HEK293 (cell line): Measurements from ENCODE around the gene ZNF462.
"Not testable (repeated sequence)": the region's sequence is repeated elsewhere in the genome, so short reads cannot be mapped to it uniquely, and the experiment has no call there.

Experiments
- CTCF ChIA-PET: fragments of 350-600 bp; formaldehyde crosslinking; extraction: SDS; loops from one replicate; lab custom pipeline; 2021; ENCODE audit warnings: antibody characterized with exemption; lab: Yijun Ruan, JAX
- POLR2A ChIA-PET: fragments of 300-600 bp; formaldehyde crosslinking; extraction: SDS; loops from one replicate; lab custom pipeline; 2020; ENCODE audit warnings: antibody characterized with exemption, inconsistent platforms; lab: Yijun Ruan, JAX
- H3K27ac ChIP-seq: fragments of 200-500 bp; sonication (Bioruptor generic); 2 replicates; pipeline ENCODE4 v1.5.1; 2014; ENCODE audit warnings: low read depth, low read length, control low read depth, inconsistent platforms; ENCODE audit errors: extremely low read depth
- H3K36me3 ChIP-seq, 2 experiments: fragments of 200-500 bp in 1 of 2; sonication (Bioruptor generic) in 1 of 2; 1 replicate in 1 of 2; 2 replicates in 1 of 2; pipeline ENCODE4 v1.5.1; 2014 to 2017; ENCODE audit warnings: inconsistent platforms in 2 of 2, low read length in 2 of 2; ENCODE audit not compliant: control insufficient read depth in 2 of 2, insufficient read depth in 1 of 2
- H3K4me1 ChIP-seq: fragments of 200-500 bp; sonication (Bioruptor generic); 2 replicates; pipeline ENCODE4 v1.5.1; 2014; ENCODE audit warnings: mild to moderate bottlenecking, low read length, inconsistent platforms; ENCODE audit not compliant: control insufficient read depth, insufficient read depth
- H3K4me3 ChIP-seq: 2 replicates; pipeline ENCODE4 v1.5.1; 2011; ENCODE audit warnings: low read depth, mild to moderate bottlenecking, control low read depth, low read length, moderate library complexity
- H3K9me3 ChIP-seq: fragments of 200-500 bp; sonication (Bioruptor generic); 2 replicates; pipeline ENCODE4 v1.5.1; 2014; ENCODE audit warnings: low read depth, low read length, inconsistent platforms; ENCODE audit not compliant: control insufficient read depth, insufficient read depth
- EGR2 ChIP-seq: fragments of 450-650 bp; formaldehyde crosslinking; IDR thresholded peaks from 2 replicates; pipeline ENCODE4 v1.5.1; 2016; ENCODE audit warnings: low read depth, missing biosample characterization, missing genetic modification characterization
- GLI2 ChIP-seq: fragments of 450-650 bp; formaldehyde crosslinking; IDR thresholded peaks from 2 replicates; pipeline ENCODE4; 2017; ENCODE audit warnings: missing biosample characterization, missing genetic modification characterization, low read depth, borderline replicate concordance
- GLI4 ChIP-seq: fragments of 450-650 bp; formaldehyde crosslinking; IDR thresholded peaks from 2 replicates; pipeline ENCODE4 v1.5.1; 2016; ENCODE audit warnings: missing biosample characterization, missing genetic modification characterization
- HOXC10 ChIP-seq: sonication (generic); formaldehyde crosslinking; IDR thresholded peaks from 2 replicates; pipeline ENCODE4 v1.8.1; 2023; ENCODE audit warnings: mild to moderate bottlenecking, missing genetic modification reagents
- REST ChIP-seq: fragments of 450-650 bp; formaldehyde crosslinking; IDR thresholded peaks from 2 replicates; pipeline ENCODE4 v1.5.1; 2016; ENCODE audit warnings: missing biosample characterization, missing genetic modification characterization
- SALL2 ChIP-seq: fragments of 450-650 bp; formaldehyde crosslinking; IDR thresholded peaks from 2 replicates; pipeline ENCODE4 v1.5.0; 2017; ENCODE audit warnings: missing biosample characterization, mild to moderate bottlenecking, missing genetic modification characterization, borderline replicate concordance
- ZBTB7A ChIP-seq: fragments of 450-650 bp; formaldehyde crosslinking; IDR thresholded peaks from 2 replicates; pipeline ENCODE4 v1.5.1; 2016; ENCODE audit warnings: low read depth, missing biosample characterization, missing genetic modification characterization
- ZNF140 ChIP-seq: fragments of 450-650 bp; formaldehyde crosslinking; IDR thresholded peaks from 2 replicates; pipeline ENCODE4 v1.5.1; 2016; ENCODE audit warnings: missing biosample characterization, missing genetic modification characterization
- ZNF146 ChIP-seq: fragments of 450-650 bp; formaldehyde crosslinking; IDR thresholded peaks from 2 replicates; pipeline ENCODE4 v1.5.1; 2016; ENCODE audit warnings: missing biosample characterization, missing genetic modification characterization
- ZNF169 ChIP-seq: fragments of 450-650 bp; formaldehyde crosslinking; IDR thresholded peaks from 2 replicates; pipeline ENCODE4 v1.5.1; 2016; ENCODE audit warnings: missing biosample characterization, missing genetic modification characterization
- ZNF266 ChIP-seq: fragments of 450-650 bp; formaldehyde crosslinking; IDR thresholded peaks from 2 replicates; pipeline ENCODE4 v1.5.1; 2016; ENCODE audit warnings: missing biosample characterization, missing genetic modification characterization, low read depth
- ZNF354C ChIP-seq: fragments of 450-650 bp; formaldehyde crosslinking; IDR thresholded peaks from 2 replicates; pipeline ENCODE4 v1.5.1; 2016; ENCODE audit warnings: missing biosample characterization, missing genetic modification characterization, low read depth, borderline replicate concordance
- ZNF37A ChIP-seq: fragments of 450-650 bp; IDR thresholded peaks from 2 replicates; pipeline ENCODE4 v1.5.1; 2018; ENCODE audit warnings: missing biosample characterization, missing genetic modification characterization
- ZNF423 ChIP-seq: fragments of 450-650 bp; formaldehyde crosslinking; IDR thresholded peaks from 2 replicates; pipeline ENCODE4 v1.5.1; 2016; ENCODE audit warnings: missing biosample characterization, missing genetic modification characterization
- ZNF433 ChIP-seq: fragments of 450-650 bp; formaldehyde crosslinking; IDR thresholded peaks from 2 replicates; pipeline ENCODE4 v1.5.1; 2016; ENCODE audit warnings: missing biosample characterization, missing genetic modification characterization, low read depth
- ZNF48 ChIP-seq: fragments of 450-650 bp; formaldehyde crosslinking; IDR thresholded peaks from 2 replicates; pipeline ENCODE4 v1.5.1; 2016; ENCODE audit warnings: missing biosample characterization, missing genetic modification characterization
- ZNF513 ChIP-seq: fragments of 450-650 bp; IDR thresholded peaks from 2 replicates; pipeline ENCODE4 v1.5.1; 2018; ENCODE audit warnings: missing biosample characterization, missing genetic modification characterization
- ZNF558 ChIP-seq: fragments of 450-650 bp; formaldehyde crosslinking; IDR thresholded peaks from 2 replicates; pipeline ENCODE4 v1.5.1; 2016; ENCODE audit warnings: missing biosample characterization, missing genetic modification characterization
- ZNF621 ChIP-seq: fragments of 450-650 bp; formaldehyde crosslinking; IDR thresholded peaks from 2 replicates; pipeline ENCODE4 v1.5.1; 2017; ENCODE audit warnings: missing biosample characterization, missing genetic modification characterization
- ZNF660 ChIP-seq: fragments of 450-650 bp; IDR thresholded peaks from 2 replicates; pipeline ENCODE4 v1.5.1; 2018; ENCODE audit warnings: missing biosample characterization, mild to moderate bottlenecking, missing genetic modification characterization
- ZNF677 ChIP-seq: fragments of 450-650 bp; IDR thresholded peaks from 2 replicates; pipeline ENCODE4 v1.5.0; 2018; ENCODE audit warnings: missing biosample characterization, mild to moderate bottlenecking, missing genetic modification characterization, moderate library complexity
- ZNF768 ChIP-seq: fragments of 450-650 bp; formaldehyde crosslinking; IDR thresholded peaks from 2 replicates; pipeline ENCODE4 v1.5.1; 2018; ENCODE audit warnings: missing biosample characterization, mild to moderate bottlenecking, missing genetic modification characterization
- ZSCAN5A ChIP-seq: fragments of 450-650 bp; formaldehyde crosslinking; IDR thresholded peaks from 2 replicates; pipeline ENCODE4 v1.5.1; 2016; ENCODE audit warnings: missing biosample characterization, missing genetic modification characterization

ZNF462 gene

GRCh38 chr9:106897751-106898150 lies 34.8 kb downstream of the ZNF462 start:
- peaks cover 6% of the 10 kb centered on the region for H3K4me1 ChIP-seq
- TF ChIP-seq ZNF48 (tag by site-specific recombination) (no peak), GLI4 (tag by site-specific recombination) (no peak), ZNF146 (tag by site-specific recombination) (no peak), ZNF37A (no peak), ZNF433 (tag by site-specific recombination) (no peak), REST (tag by site-specific recombination) (no peak), ZNF140 (tag by site-specific recombination) (no peak), SALL2 (tag by site-specific recombination) (no peak), ZSCAN5A (no peak), ZNF768 (tag by site-specific recombination) (no peak), ZNF660 (no peak), ZNF423 (tag by site-specific recombination) (no peak), ZBTB7A (tag by site-specific recombination) (no peak), ZNF677 (no peak), GLI2 (no peak), ZNF354C (no peak), HOXC10 (CRISPR knock-in tag) (no peak), ZNF169 (no peak), EGR2 (tag by site-specific recombination) (no peak)
- ChIA-PET CTCF (no interaction called here), POLR2A (no interaction called here)
- H3K27ac ChIP-seq: no peak overlapping the region
- no peaks in the 10 kb centered on the region for H3K9me3 ChIP-seq
- H3K36me3 ChIP-seq: no peaks in the 10 kb centered on the region
- no peak overlapping the region for H3K4me3 ChIP-seq

GRCh38 chr9:106900523-106900922 lies 37.6 kb downstream of the ZNF462 start:
- H3K4me1 ChIP-seq, H3K27ac ChIP-seq, H3K4me3 ChIP-seq, CTCF ChIA-PET, H3K9me3 ChIP-seq, H3K36me3 ChIP-seq, POLR2A ChIA-PET: not testable (repeated sequence)
- peak; percentile 90 for TF ChIP-seq ZNF558 (tag by site-specific recombination)

GRCh38 chr9:106906129-106906528 lies 43.2 kb downstream of the ZNF462 start:
- TF ChIP-seq ZNF266 (tag by site-specific recombination) (no peak), ZNF513 (tag by site-specific recombination) (no peak), ZNF621 (no peak)
- no peak overlapping the region for H3K4me3 ChIP-seq
- no peak overlapping the region for H3K27ac ChIP-seq
- ChIA-PET POLR2A (no interaction called here), CTCF (interaction anchor here (1.0 kb wide), 2 partner anchors 44 to 232 kb away, joined by 3 to 5 read pairs; no protein-coding TSS in a partner anchor)
- no peaks in the 10 kb centered on the region for H3K36me3 ChIP-seq
- H3K9me3 ChIP-seq: no peaks in the 10 kb centered on the region
- no peaks in the 10 kb centered on the region for H3K4me1 ChIP-seq
